Breast epithelium (tissue), 3 donors: ENCODE data around the gene LCP2.

Experiments
- CTCF ChIP-seq, 3 donors: fragments of 450-650 bp; IDR thresholded peaks; one replicate each; pipeline ENCODE4 v1.5.1; 2016 to 2017; ENCODE audit warnings: antibody characterized with exemption in 3 of 3, mild to moderate bottlenecking in 3 of 3, moderate library complexity in 3 of 3
- POLR2AphosphoS5 ChIP-seq, 3 donors: sonication (generic); formaldehyde crosslinking; IDR thresholded peaks; one replicate each; pipeline ENCODE4 v1.6.1; 2017; ENCODE audit warnings: antibody characterized with exemption in 3 of 3

GRCh38 chr5:170294057-170294456 lies 3.5 kb downstream of the LCP2 start:
- TF ChIP-seq CTCF (IDR thresholded peaks at IDR 0.05) = no peak
- TF ChIP-seq POLR2AphosphoS5 (IDR thresholded peaks at IDR 0.05) = no peak
